K562 (cell line): Measurements from ENCODE around the gene NACC1. TPM values are rescaled to one million over a fixed set of nuclear protein-coding genes. Genes with fewer than 3 reads are reported as not detected.
A peak's percentile ranks its signal among the peaks of the same experiment; 100 is the strongest.

ENCODE experiments used
- BMI1 ChIP-seq: fragments of 150-350 bp; IDR thresholded peaks from 2 replicates; pipeline ENCODE4 v1.6.1; 2014; ENCODE audit warnings: low read length
- CAMTA2 ChIP-seq: fragments of 250-450 bp; sonication (Bioruptor Pico); conservative IDR thresholded peaks from 2 replicates; pipeline ENCODE4 v1.5.1; 2022
- CEBPB ChIP-seq: fragments of 450-650 bp; IDR thresholded peaks from 2 replicates; pipeline ENCODE4 v1.6.1; 2016; ENCODE audit warnings: missing genetic modification characterization, missing compliant biosample characterization
- FOXA3 ChIP-seq, 2 experiments: fragments of 450-650 bp in 1 of 2; sonication (generic) in 1 of 2; formaldehyde crosslinking; IDR thresholded peaks in 1 of 2; conservative IDR thresholded peaks in 1 of 2; 2 replicates each; pipeline versions ENCODE4 v1.4.0 to v1.8.0; 2020 to 2022; ENCODE audit warnings: mild to moderate bottlenecking in 2 of 2, missing genetic modification reagents in 1 of 2
- GABPA ChIP-seq: fragments of 200-800 bp; sonication (Bioruptor generic); conservative IDR thresholded peaks from 2 replicates; pipeline ENCODE4 v1.6.1; 2016; ENCODE audit warnings: low read depth, missing genetic modification characterization, missing compliant biosample characterization
- GTF2B ChIP-seq: IDR thresholded peaks from 2 replicates; pipeline ENCODE4 v1.6.1; 2011; ENCODE audit not compliant: insufficient read length; ENCODE audit errors: extremely low read depth
- HIVEP1 ChIP-seq: fragments of 250-450 bp; sonication (Bioruptor Pico); IDR thresholded peaks from 2 replicates; pipeline ENCODE4 v1.4.0; 2020; ENCODE audit warnings: mild to moderate bottlenecking
- MAFK ChIP-seq: IDR thresholded peaks from 2 replicates; pipeline ENCODE4 v1.6.1; 2011; ENCODE audit warnings: low read length, improper control_type of control experiment
- MED1 ChIP-seq: sonication (generic); formaldehyde crosslinking; IDR thresholded peaks from 2 replicates; pipeline ENCODE4 v1.8.1; 2023; ENCODE audit warnings: missing genetic modification reagents, borderline replicate concordance
- MNT ChIP-seq, 2 experiments: fragments of 450-650 bp; conservative IDR thresholded peaks; 2 replicates each; pipeline ENCODE4 v1.6.1; 2017; ENCODE audit warnings: mild to moderate bottlenecking in 2 of 2, moderate library complexity in 2 of 2
- NR2F6 ChIP-seq: fragments of 450-650 bp; formaldehyde crosslinking; IDR thresholded peaks from 2 replicates; pipeline ENCODE4 v1.4.0; 2020; ENCODE audit warnings: mild to moderate bottlenecking
- PCBP2 ChIP-seq: fragments of 200-400 bp; formaldehyde crosslinking; IDR thresholded peaks from 2 replicates; pipeline ENCODE4 v1.6.1; 2018; ENCODE audit warnings: low read length, low read depth, mild to moderate bottlenecking, moderate library complexity; ENCODE audit not compliant: poor library complexity, severe bottlenecking
- PHF8 ChIP-seq: fragments of 200-600 bp; sonication (generic); IDR thresholded peaks from 2 replicates; pipeline ENCODE4 v1.6.1; 2012; ENCODE audit warnings: mixed run types, mild to moderate bottlenecking, inconsistent platforms, low read length, moderate library complexity, borderline replicate concordance
- PPARD ChIP-seq: fragments of 250-450 bp; sonication (Bioruptor Pico); IDR thresholded peaks from 2 replicates; pipeline ENCODE4 v1.8.0; 2022; ENCODE audit warnings: inconsistent platforms, mild to moderate bottlenecking, moderate library complexity
- RBFOX2 ChIP-seq: fragments of 200-400 bp; formaldehyde crosslinking; IDR thresholded peaks from 2 replicates; pipeline ENCODE4 v1.6.1; 2017; ENCODE audit warnings: low read depth, mild to moderate bottlenecking, low read length, moderate library complexity
- RBM14 ChIP-seq: fragments of 200-400 bp; formaldehyde crosslinking; IDR thresholded peaks from 2 replicates; pipeline ENCODE4 v1.6.1; 2018; ENCODE audit warnings: low read depth, mild to moderate bottlenecking, low read length, moderate library complexity, borderline replicate concordance; ENCODE audit not compliant: insufficient read depth
- RNF2 ChIP-seq: sonication (generic); IDR thresholded peaks from 2 replicates; pipeline ENCODE4 v1.6.1; 2016
- SAFB ChIP-seq: fragments of 200-400 bp; formaldehyde crosslinking; IDR thresholded peaks from 2 replicates; pipeline ENCODE4 v1.6.1; 2017; ENCODE audit warnings: low read depth, low read length, borderline replicate concordance
- TAF15 ChIP-seq: fragments of 200-400 bp; formaldehyde crosslinking; IDR thresholded peaks from 2 replicates; pipeline ENCODE4 v1.6.1; 2017; ENCODE audit warnings: mild to moderate bottlenecking, low read depth, low read length, moderate library complexity
- VEZF1 ChIP-seq: fragments of 200-800 bp; sonication (Bioruptor generic); IDR thresholded peaks from 2 replicates; pipeline ENCODE4 v1.6.1; 2017; ENCODE audit warnings: missing genetic modification characterization, missing compliant biosample characterization
- ZBTB17 ChIP-seq: fragments of 450-650 bp; formaldehyde crosslinking; IDR thresholded peaks from 2 replicates; pipeline ENCODE4 v1.4.0; 2020; ENCODE audit warnings: mild to moderate bottlenecking
- ZNF324 ChIP-seq: fragments of 250-450 bp; sonication (Bioruptor Pico); IDR thresholded peaks from 2 replicates; pipeline ENCODE4 v1.4.0; 2020; ENCODE audit warnings: mild to moderate bottlenecking
- ZNF695 ChIP-seq: fragments of 450-650 bp; formaldehyde crosslinking; IDR thresholded peaks from 2 replicates; pipeline ENCODE4 v1.4.0; 2020; ENCODE audit warnings: mild to moderate bottlenecking, moderate library complexity
- ZNF740 ChIP-seq, 3 experiments: fragments of 200-800 bp in 1 of 3; sonication (Bioruptor generic) in 1 of 3; sonication (generic) in 1 of 3; formaldehyde crosslinking in 1 of 3; IDR thresholded peaks; 2 replicates each; pipeline versions ENCODE4 v1.6.1 to v1.8.0; 2016 to 2022; ENCODE audit warnings: mild to moderate bottlenecking in 2 of 3, missing compliant biosample characterization in 2 of 3, missing genetic modification characterization in 2 of 3, missing genetic modification reagents in 1 of 3
- polyA plus RNA-seq, 8 experiments: library from polyadenylated mRNA; depleted of rRNA in 4 of 8; stranded (reverse) in 5 of 8; unstranded in 3 of 8; fragments of >200 nt; fragmentation: Nextera tagmentation in 2 of 8; fragmentation: Illumina TruSeq in 1 of 8; extraction: Ambion mirVana in 2 of 8; extraction: Trizol in 1 of 8; gene quantifications; 2 replicates each; pipeline versions ENCODE4 v1.2.1 to v1.2.3, GENCODE V29; 2011 to 2014; ENCODE audit warnings: inconsistent platforms in 1 of 8, missing spikeins in 1 of 8
- total RNA-seq, 7 experiments: library from RNA; depleted of rRNA in 6 of 7; stranded (reverse); fragments of >200 nt in 6 of 7; fragmentation: Illumina TruSeq in 2 of 7; extraction: Trizol in 2 of 7; gene quantifications; 2 replicates each; pipeline versions ENCODE4 v1.2.1 to v1.2.3, GENCODE V29; 2011 to 2021; ENCODE audit warnings: low replicate concordance in 1 of 7

Gene NACC1
- total and polyA plus RNA-seq, 9 of the 15 experiments (the other 6 are each of a cell fraction or from before 2014, with no cell fraction given): 0.04 to 96.6 (median 25.8) TPM

- TF ChIP-seq RBFOX2: peak; percentile 41; the same call in 1 of the 2 replicates
- TF ChIP-seq RBM14: 0 out of 2 replicates have a peak, but pooled peaks have one; percentile 62
- TF ChIP-seq ZNF695 (CRISPR knock-in tag): no peak
- 0 out of 2 replicates have a peak, but pooled peaks have one; percentile 54 for TF ChIP-seq CAMTA2 (CRISPR knock-in tag)
- 0 out of 2 replicates have a peak, but pooled peaks have one; percentile 20 for TF ChIP-seq ZNF740 (CRISPR knock-in tag; IDR thresholded peaks at IDR 0.05)
- no peak for TF ChIP-seq ZNF740 (tag; IDR thresholded peaks at IDR 0.05)
- no peak for TF ChIP-seq ZNF324 (CRISPR knock-in tag)
- TF ChIP-seq NR2F6 (CRISPR knock-in tag): no peak
- no peak for TF ChIP-seq HIVEP1 (CRISPR knock-in tag)
- no peak for TF ChIP-seq BMI1
- TF ChIP-seq PCBP2: peak; percentile 32
- TF ChIP-seq FOXA3 (CRISPR knock-in tag; conservative IDR thresholded peaks at IDR 0.05 in 1 of 2, IDR thresholded peaks at IDR 0.05 in 1 of 2): 0 out of 4 replicates have a peak, but pooled peaks of 1 of the 2 experiments have one; percentile 30
- TF ChIP-seq VEZF1: no peak
- no peak for TF ChIP-seq ZBTB17 (CRISPR knock-in tag)
- peak; percentile 52; the same call in 1 of the 2 replicates for TF ChIP-seq PHF8
- no peak for TF ChIP-seq PPARD (CRISPR knock-in tag)
- TF ChIP-seq CEBPB: no peak
- no peak for TF ChIP-seq MAFK
- TF ChIP-seq MED1: 0 out of 2 replicates have a peak, but pooled peaks have one; percentile 72
- TF ChIP-seq SAFB: no peak; the same call in 1 of the 2 replicates
- no peak for TF ChIP-seq GTF2B
- TF ChIP-seq GABPA (tag): 0 out of 2 replicates have a peak, but pooled peaks have one; percentile 80
- no peak for TF ChIP-seq TAF15
- TF ChIP-seq MNT (conservative IDR thresholded peaks at IDR 0.05): no peak
- TF ChIP-seq RNF2: no peak
Observed at GRCh38 chr19:13149628-13150186, 31.6 kb downstream of the NACC1 start (continued).
